Activated CD4-positive, alpha-beta T cell treated with anti-CD3 and anti-CD28 coated beads, Interleukin-10, Interleukin-2, amounts not matched to agents 100 ng/mL and 50 ng/mL, durations not matched to agents 16 hours and 8 hours (primary cell): Measurements from ENCODE around the gene TSPEAR.
"Not testable (repeated sequence)": the region's sequence is repeated elsewhere in the genome, so short reads cannot be mapped to it uniquely, and the experiment has no call there.

Experiments
- DNase-seq: peaks from one replicate; pipeline ENCODE4 v3.0.0-alpha.2; 2020

Gene TSPEAR

GRCh38 chr21:44648557-44649311 lies 62.6 kb downstream of the TSPEAR start:
- no peak for DNase-seq

GRCh38 chr21:44647222-44647552 lies 64.2 kb downstream of the TSPEAR start:
- DNase-seq, result no peak

- not testable (repeated sequence) for DNase-seq
Measured at GRCh38 chr21:44646366-44647221, 64.8 kb downstream of the TSPEAR start, which contains the start of gene KRTAP10-11. Gene KRTAP10-11, plus strand, starts transcription at chr21:44646414. Its CDS starts 45 bp downstream, at chr21:44646459.

GRCh38 chr21:44644878-44645277 lies 66.5 kb downstream of the TSPEAR start:
- no peak for DNase-seq

DNA sequence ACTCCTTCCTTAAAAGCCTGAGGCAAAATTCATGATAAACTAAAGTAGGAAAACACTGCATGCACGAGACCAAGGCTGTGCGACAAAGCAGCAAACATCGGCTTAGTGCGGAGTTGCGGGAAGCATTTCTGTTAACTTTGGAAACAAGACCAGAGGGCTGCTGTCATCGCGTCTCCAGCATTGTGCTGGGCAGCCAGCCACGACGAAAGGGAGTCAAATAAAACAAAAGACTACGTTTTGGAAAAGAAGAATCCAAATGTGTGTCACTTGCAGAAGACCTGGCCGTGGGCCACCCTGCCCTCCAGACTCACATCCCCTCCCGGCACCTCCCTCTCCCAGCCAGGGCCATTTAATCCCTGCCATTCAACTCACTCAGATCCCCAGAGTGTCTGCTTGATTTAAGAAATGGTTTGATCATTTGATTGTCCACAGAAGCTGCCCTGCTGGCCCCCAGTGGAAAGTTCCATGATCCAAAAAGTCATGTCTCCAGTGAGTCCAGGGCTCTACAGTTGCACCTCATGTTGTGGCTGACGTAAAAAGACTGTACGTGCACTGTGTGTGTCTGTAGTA lies 67.5 kb downstream of the TSPEAR start:
- DNase-seq, result no peak

DNA sequence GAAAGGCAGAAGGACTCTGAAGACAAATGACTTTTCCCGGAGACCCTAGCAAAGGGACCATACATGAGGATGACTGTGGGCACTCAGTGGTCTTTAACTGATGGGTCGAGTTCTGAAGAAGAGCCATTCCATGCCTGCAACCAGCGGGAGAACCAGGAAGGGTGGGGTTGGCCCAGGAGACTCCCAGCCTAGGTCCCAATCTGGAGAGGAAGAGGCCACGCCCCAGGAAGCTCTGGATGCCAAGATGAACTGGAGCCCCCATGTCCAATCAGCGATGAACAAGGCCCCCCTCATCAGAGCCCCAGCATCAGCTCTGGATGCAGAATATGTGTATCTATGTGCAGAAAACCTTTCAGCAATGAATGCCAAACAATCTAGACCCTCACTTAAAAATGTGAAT lies 70.6 kb downstream of the TSPEAR start:
- no peak for DNase-seq

GRCh38 chr21:44639331-44639655 lies 72.1 kb downstream of the TSPEAR start:
- no peak for DNase-seq

GRCh38 chr21:44638506-44639330 lies 72.7 kb downstream of the TSPEAR start:
- DNase-seq, result not testable (repeated sequence)

DNA sequence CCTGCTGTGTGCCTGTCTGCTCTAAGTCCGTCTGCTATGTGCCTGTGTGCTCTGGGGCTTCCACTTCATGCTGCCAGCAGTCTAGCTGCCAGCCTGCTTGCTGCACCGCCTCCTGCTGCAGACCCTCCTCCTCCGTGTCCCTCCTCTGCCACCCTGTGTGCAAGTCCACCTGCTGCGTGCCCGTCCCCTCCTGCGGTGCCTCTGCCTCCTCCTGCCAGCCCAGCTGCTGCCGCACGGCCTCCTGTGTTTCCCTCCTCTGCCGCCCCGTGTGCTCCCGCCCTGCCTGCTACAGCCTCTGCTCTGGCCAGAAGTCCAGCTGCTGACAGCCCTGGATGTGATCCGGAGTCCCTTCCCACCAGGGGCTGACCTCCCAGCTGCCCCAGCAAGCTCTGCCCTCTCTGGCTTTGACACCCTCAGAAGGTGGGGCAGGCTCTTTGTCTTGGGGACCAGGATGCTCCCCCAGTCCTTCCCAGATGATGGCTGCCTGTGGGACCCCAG lies 73.5 kb downstream of the TSPEAR start:
- not testable (repeated sequence) for DNase-seq

DNA sequence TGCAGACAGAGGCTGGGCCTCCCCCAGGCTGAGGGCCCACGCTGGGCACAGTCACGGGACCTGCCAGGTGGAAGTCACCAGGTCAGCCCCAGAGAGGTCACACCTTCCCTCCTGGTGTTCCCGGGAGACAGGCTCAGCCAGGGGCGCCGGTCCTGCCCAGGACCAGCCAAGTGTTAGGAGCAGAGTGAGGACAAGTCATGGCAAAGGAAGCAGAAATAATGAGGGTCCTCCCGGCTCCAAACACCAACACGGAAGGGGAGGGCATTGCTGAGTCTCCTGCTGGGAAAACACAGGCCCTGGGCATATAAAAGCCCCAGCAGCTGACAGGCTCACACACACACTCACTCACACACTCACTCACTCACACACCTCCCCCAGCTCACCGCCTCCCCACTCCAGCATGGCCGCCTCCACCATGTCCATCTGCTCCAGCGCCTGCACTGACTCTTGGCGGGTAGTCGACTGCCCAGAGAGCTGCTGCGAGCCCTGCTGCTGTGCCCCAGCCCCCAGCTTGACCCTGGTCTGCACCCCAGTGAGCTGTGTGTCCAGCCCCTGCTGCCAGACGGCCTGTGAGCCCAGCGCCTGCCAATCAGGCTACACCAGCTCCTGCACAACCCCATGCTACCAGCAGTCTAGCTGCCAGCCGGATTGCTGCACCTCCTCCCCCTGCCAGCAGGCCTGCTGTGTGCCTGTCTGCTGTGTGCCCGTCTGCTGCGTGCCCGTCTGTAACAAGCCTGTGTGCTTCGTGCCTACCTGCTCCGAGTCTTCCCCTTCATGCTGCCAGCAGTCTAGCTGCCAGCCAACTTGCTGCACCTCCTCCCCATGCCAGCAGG lies 74.1 kb downstream of the TSPEAR start, which contains the start of gene KRTAP10-10:
TSS of gene KRTAP10-10 (plus strand) at position 339 of the 833 bp plus-strand sequence. CDS start at position 401, 62 bp downstream.
- no peak for DNase-seq

GRCh38 chr21:44636209-44637017 lies 75.0 kb downstream of the TSPEAR start:
- DNase-seq, result no peak

- DNase-seq, result no peak
Measured at GRCh38 chr21:44632067-44632466, 79.3 kb downstream of the TSPEAR start.

- DNase-seq, result no peak
Measured at GRCh38 chr21:44630440-44630839, 80.9 kb downstream of the TSPEAR start.

DNA sequence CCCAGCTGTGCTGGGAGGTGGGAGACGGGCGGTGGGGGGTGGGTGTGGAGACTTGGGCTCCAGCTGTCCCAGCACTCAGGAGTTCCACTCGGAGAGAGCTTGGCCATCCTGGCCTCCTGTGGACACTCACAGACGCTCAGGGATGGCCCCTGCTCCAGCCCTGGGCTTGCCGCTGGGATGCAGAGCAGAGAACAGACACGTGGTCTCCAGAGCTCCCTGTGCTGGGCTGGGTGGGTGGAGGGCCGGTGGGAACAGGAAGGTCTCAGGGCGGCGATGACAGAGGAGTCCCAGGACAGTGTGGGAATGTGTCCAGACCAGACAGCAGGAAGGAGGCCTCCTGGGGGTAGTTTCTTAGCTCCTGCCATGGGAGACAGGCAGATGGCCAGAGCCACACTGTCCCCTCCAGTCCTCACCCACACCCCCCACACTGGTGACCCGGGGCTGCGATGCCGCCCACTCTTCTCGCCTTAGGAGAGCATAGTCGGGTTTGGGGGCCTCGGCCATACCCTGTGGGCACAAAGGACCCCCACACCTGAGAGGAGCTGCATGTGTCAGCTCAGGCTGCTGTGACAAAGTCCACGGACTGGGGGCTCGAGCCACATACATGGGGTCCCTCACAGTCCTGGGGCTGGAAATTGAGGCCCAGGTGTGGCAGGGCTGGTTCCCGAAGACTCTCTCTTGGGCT lies 82.5 kb downstream of the TSPEAR start:
- DNase-seq, result no peak

DNA sequence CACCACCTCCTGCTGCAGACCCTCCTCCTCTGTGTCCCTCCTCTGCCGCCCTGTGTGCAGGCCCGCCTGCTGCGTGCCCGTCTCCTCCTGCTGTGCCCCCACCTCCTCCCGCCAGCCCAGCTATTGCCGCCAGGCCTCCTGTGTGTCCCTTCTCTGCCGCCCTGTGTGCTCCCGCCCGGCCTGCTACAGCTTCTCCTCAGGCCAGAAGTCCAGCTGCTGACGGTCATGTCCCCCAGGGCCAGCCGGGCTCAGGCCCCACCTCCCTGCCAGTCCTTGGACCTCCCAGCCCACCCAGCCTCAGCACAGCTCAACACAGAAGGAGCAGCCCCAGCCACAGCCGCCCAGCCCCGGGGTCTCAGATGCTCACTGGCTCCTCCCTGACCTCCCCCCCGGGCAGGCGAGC lies 83.5 kb downstream of the TSPEAR start:
- DNase-seq, result not testable (repeated sequence)

GRCh38 chr21:44627181-44627822 lies 84.1 kb downstream of the TSPEAR start:
- DNase-seq, result not testable (repeated sequence)

DNA sequence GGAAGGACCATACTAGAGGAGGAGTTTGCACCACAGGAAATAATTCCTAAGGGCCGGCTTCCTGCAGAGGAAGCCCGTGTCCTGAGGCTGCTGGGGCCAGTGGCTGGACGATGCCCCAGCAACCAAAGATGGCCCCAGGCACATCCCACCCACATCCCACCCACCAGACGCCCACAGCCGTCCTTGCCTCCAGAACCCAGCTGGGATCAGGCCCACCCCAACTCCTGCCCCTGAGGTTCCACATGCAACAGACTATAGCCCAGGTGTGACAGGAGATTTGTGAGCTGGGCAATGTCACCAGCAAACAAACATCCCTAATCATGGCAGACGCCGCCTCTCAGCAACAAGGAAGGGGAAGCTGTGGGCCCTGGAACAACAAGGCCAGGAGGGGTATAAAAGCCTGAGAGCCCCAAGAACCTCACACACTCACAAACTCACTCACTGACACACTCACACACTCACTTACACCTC lies 84.7 kb downstream of the TSPEAR start, which contains the start of gene KRTAP10-9:
TSS of gene KRTAP10-9 (plus strand) at position 421 of the 471 bp plus-strand sequence. CDS start 79 bp downstream, outside the sequence.
- no peak for DNase-seq

DNA sequence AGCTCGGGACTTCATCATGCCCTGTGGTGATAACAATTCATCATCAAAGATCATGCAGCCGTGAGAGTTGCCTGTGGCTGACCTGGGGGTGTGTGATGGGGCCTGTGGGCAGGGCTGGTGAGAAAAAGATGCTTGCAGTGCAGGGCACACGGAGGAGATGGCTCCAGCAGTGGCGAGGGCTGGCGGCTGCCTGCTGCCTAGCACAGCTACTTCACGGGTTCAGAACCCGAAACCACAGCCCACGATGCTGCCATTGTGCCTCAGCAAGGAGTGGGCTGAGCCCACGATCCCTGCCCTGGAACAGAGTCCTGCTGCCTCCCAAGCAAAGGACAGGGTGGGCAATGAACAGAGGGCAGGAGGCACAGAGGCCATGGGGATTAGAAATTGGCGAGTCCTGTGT lies 85.1 kb downstream of the TSPEAR start:
- DNase-seq, result no peak

DNA sequence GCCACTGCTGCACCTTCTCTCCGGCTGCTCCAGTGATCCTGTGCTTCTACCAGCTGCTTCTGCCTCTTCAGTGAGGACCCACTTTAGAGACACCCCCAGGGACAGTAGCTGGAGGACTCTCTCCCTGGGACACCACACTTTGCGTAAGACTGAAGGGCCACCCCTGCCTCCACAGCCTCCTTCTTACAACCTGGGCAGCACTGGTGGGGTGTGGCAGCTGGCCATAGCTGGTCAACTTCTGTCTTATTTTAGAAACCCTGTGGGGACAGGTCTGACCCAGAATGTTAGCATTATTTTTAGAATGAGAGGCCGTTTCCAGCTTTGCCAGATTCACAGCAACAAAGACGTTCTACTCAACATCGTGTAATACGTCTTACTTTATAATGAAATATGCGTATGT lies 85.6 kb downstream of the TSPEAR start:
- no peak for DNase-seq
